ENCODE data around the gene AKNAD1. TPM values are rescaled to one million over a fixed set of nuclear protein-coding genes. Genes with fewer than 3 reads are reported as not detected.

The AKNAD1 gene
- total RNA-seq, 1 experiment from 2014 or later, result 0.54 TPM

DNA sequence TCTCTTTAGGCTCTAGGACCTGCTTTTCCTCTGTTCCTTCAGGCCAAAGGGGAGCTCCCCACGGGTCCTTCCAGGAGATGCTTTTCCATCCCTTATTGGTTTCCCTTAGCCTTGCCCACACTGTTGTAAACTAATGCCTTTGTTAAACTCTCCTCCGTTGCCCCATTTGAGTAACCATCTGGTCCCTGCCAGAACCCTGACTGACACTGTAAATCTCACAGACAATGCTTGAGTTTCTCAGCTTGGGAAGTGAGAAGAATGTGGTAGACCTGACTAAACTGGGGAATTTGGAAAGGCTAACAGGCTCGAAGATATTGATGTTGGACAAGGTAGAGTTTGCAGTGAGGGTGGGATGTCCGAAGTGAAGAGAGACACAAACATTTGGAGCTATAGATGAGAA is 11.4 kb downstream of the AKNAD1 start:
- Histone ChIP-seq H3K4me3 (ENCODE audit: low read depth, low read length, poor library complexity, severe bottlenecking) (no peak overlapping the region), H3K4me1 (ENCODE audit: insufficient read depth, low read length, poor library complexity, severe bottlenecking) (no peaks in the 10 kb centered on the region), H3K36me3 (ENCODE audit: insufficient read depth, low read length, poor library complexity, severe bottlenecking) (no peaks in the 10 kb centered on the region), H3K27me3 (replicated peaks; ENCODE audit: insufficient read depth, low read depth, low read length, poor library complexity) (no peaks in the 10 kb centered on the region), H3K27ac (ENCODE audit: low read depth, low read length, poor library complexity, severe bottlenecking) (no peak overlapping the region), H3K9me3 (ENCODE audit: low read depth, low read length, poor library complexity, severe bottlenecking) (no peaks in the 10 kb centered on the region)
- no peak for DNase-seq (ENCODE audit: low spot score)
- ChIA-PET POLR2A (ENCODE audit: low non-redundant PET) (no interaction called here), CTCF (no interaction called here)
- BruUV-seq (replicated peaks), result no TSS peak
- intact Hi-C loops (cut with micrococcal nuclease; ENCODE audit: unreplicated experiment), result no loop called here
- TF ChIP-seq EZH2 (IDR thresholded peaks at IDR 0.05; ENCODE audit: borderline replicate concordance, low read depth, low read length, poor library complexity, severe bottlenecking), result no peak
- TF ChIP-seq, protein P1, sequence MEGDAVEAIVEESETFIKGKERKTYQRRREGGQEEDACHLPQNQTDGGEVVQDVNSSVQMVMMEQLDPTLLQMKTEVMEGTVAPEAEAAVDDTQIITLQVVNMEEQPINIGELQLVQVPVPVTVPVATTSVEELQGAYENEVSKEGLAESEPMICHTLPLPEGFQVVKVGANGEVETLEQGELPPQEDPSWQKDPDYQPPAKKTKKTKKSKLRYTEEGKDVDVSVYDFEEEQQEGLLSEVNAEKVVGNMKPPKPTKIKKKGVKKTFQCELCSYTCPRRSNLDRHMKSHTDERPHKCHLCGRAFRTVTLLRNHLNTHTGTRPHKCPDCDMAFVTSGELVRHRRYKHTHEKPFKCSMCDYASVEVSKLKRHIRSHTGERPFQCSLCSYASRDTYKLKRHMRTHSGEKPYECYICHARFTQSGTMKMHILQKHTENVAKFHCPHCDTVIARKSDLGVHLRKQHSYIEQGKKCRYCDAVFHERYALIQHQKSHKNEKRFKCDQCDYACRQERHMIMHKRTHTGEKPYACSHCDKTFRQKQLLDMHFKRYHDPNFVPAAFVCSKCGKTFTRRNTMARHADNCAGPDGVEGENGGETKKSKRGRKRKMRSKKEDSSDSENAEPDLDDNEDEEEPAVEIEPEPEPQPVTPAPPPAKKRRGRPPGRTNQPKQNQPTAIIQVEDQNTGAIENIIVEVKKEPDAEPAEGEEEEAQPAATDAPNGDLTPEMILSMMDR (conservative IDR thresholded peaks at IDR 0.05; ENCODE audit: low read depth, low read length), result no peak

DNA sequence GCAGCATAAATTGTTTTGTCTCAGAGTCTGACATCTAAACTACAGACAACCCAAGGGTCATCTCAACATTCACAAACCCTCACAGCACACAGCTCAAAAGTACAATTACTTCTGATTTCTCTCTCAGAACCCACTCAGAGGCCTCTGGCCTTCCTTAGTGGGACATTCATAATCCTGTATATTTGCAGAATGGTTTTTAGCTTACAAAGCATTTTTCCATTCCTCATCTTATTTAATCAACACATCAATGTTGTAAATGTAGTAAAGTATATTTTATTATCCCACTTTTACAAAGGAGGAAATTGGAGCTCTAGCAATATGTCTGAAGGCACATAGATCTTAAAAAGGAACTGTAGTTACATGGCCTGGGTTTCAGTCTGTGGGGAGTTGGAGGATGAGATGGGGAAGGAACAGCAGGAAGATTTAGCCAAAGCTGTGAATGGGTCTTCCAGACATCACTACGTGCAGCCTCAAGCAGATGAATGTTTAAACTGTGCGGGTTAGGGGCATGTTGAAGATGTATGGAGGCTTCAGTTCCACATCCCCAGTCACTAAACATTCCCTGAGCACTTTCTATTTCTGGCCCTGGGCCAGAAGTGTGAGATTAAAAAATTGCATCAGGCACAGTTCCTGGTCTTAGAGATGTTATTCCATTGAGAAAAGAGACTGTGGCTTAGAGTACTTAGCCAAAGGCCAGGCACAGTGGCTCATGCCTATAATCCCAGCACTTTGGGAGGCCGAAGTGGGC is 13.3 kb downstream of the AKNAD1 start:
- Histone ChIP-seq H3K27me3 (replicated peaks; ENCODE audit: insufficient read depth, low read depth, low read length, poor library complexity) (no peaks in the 10 kb centered on the region), H3K4me1 (ENCODE audit: insufficient read depth, low read length, poor library complexity, severe bottlenecking) (no peaks in the 10 kb centered on the region), H3K27ac (ENCODE audit: low read depth, low read length, poor library complexity, severe bottlenecking) (no peak overlapping the region), H3K36me3 (ENCODE audit: insufficient read depth, low read length, poor library complexity, severe bottlenecking) (no peaks in the 10 kb centered on the region), H3K9me3 (ENCODE audit: low read depth, low read length, poor library complexity, severe bottlenecking) (no peaks in the 10 kb centered on the region), H3K4me3 (ENCODE audit: low read depth, low read length, poor library complexity, severe bottlenecking) (no peak overlapping the region)
- ChIA-PET POLR2A (ENCODE audit: low non-redundant PET) (no interaction called here), CTCF (no interaction called here)
- BruUV-seq (replicated peaks), result no TSS peak
- intact Hi-C loops (cut with micrococcal nuclease; ENCODE audit: unreplicated experiment), result no loop called here
- DNase-seq (ENCODE audit: low spot score), result peak; percentile 31
- TF ChIP-seq, protein P1 (conservative IDR thresholded peaks at IDR 0.05; ENCODE audit: low read depth, low read length), result no peak
- TF ChIP-seq EZH2 (IDR thresholded peaks at IDR 0.05; ENCODE audit: borderline replicate concordance, low read depth, low read length, poor library complexity, severe bottlenecking), result no peak

DNA sequence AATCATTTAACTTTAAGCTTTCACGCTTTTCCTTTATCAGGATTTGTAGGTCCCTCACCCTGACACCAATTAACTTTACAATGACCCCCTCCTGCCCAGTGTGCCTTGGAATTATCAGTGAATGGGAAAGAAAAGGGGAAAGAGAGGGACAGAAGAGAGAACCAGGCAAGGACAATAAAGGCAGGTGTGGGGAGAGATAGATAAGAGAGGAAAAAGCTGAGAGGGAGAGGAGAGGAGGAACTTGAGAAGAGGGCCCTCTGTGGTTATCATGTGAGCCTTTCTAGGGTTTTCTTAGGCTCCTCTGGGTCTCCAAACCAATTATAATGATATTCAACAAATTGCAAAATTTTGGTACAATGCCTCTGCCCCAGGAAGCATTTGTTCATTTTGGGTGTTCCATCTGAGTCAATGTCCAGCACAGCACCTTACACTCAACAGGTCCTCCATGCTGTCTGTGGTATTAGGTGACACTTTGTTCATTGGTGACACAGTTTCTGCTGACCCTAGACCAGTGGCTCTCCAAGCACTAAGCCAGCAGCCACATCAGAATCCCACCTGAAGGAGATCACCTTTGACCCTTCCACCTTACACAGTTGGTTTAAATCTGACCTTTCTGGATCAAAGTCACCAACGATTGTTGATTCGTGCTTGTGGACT is 14.2 kb downstream of the AKNAD1 start:
- intact Hi-C loops (cut with micrococcal nuclease; ENCODE audit: unreplicated experiment), result no loop called here
- no peaks in the 10 kb centered on the region for H3K27me3 ChIP-seq (replicated peaks; ENCODE audit: insufficient read depth, low read depth, low read length, poor library complexity)
- no peaks in the 10 kb centered on the region for H3K9me3 ChIP-seq (ENCODE audit: low read depth, low read length, poor library complexity, severe bottlenecking)
- H3K4me1 ChIP-seq (ENCODE audit: insufficient read depth, low read length, poor library complexity, severe bottlenecking), result no peaks in the 10 kb centered on the region
- DNase-seq (ENCODE audit: low spot score), result no peak
- H3K36me3 ChIP-seq (ENCODE audit: insufficient read depth, low read length, poor library complexity, severe bottlenecking), result no peaks in the 10 kb centered on the region
- no peak overlapping the region for H3K27ac ChIP-seq (ENCODE audit: low read depth, low read length, poor library complexity, severe bottlenecking)
- TF ChIP-seq EZH2 (IDR thresholded peaks at IDR 0.05; ENCODE audit: borderline replicate concordance, low read depth, low read length, poor library complexity, severe bottlenecking), result no peak
- TF ChIP-seq, protein P1 (conservative IDR thresholded peaks at IDR 0.05; ENCODE audit: low read depth, low read length), result no peak
- CTCF ChIA-PET, result no interaction called here
- no TSS peak for BruUV-seq (replicated peaks)
- POLR2A ChIA-PET (ENCODE audit: low non-redundant PET), result no interaction called here
- no peak overlapping the region for H3K4me3 ChIP-seq (ENCODE audit: low read depth, low read length, poor library complexity, severe bottlenecking)
